K562 treated with DMSO at 1 percent for 48 hours (cell line): ENCODE measurements around the gene ADTRP. TPM values are rescaled to one million over a fixed set of nuclear protein-coding genes. Genes with fewer than 3 reads are reported as not detected.

Source experiments
- total RNA-seq: library from RNA; unstranded; fragments of 300-600 nt; gene quantifications from 2 replicates; pipeline ENCODE4 v1.2.3, GENCODE V29; 2022; ENCODE audit warnings: low replicate concordance; ENCODE audit errors: extremely low read depth

ADTRP gene
- not detected in 2 replicates for total RNA-seq

GRCh38 chr6:11778648-11779328 lies at the start of gene ADTRP:
Gene ADTRP (minus strand): TSS chr6:11778803. CDS start chr6:11778759, 44 bp downstream.

Other genes with a start within 250 kb of the ADTRP start
- gene TMEM170B, start 241.1 kb downstream of the ADTRP start, total RNA-seq = not detected in 2 replicates
- not detected in 2 replicates for gene HIVEP1, start 233.5 kb upstream of the ADTRP start, total RNA-seq